ENCODE data around the gene PHOSPHO2.

PHOSPHO2 gene

GRCh38 chr2:169746240-169746639 lies 52.0 kb downstream of the PHOSPHO2 start:
- intact Hi-C loops (cut with DNase I): loop anchor here (10.0 kb wide), 1 partner anchor 51 kb away; the partner anchor contains the start of genes CFAP210 and PHOSPHO2
- no peak for DNase-seq

- intact Hi-C loops (cut with DNase I): loop anchor here (10.0 kb wide), 1 partner anchor 54 kb away; the partner anchor contains the start of genes CFAP210 and PHOSPHO2
- peak in 14 of 42 donors; percentile 7 to 56 (median 29) for DNase-seq
These were observed 54.0 kb downstream of the PHOSPHO2 start for GRCh38 chr2:169748319-169748718.
